Uterus (tissue), 4 donors: ENCODE measurements around the gene GRAPL. TPM values are rescaled to one million over a fixed set of nuclear protein-coding genes. Genes with fewer than 3 reads are reported as not detected.
"Not testable (repeated sequence)": the region's sequence is repeated elsewhere in the genome, so short reads cannot be mapped to it uniquely, and the experiment has no call there.

ENCODE experiments used
- DNase-seq, 2 donors: peaks; one replicate each; pipeline ENCODE4 v3.0.0-alpha.2; 2019 to 2020
- H3K27ac ChIP-seq, 2 donors: fragments of 200-600 bp; sonication (generic); 1 replicate in 1 of 2; 2 replicates in 1 of 2; pipeline ENCODE4 v1.5.1; 2016 to 2018
- H3K27me3 ChIP-seq, 2 donors: fragments of 200-600 bp; sonication (generic); one replicate each; pipeline ENCODE4 v1.5.1; 2018 to 2019; ENCODE audit warnings: control low read depth in 1 of 2
- H3K36me3 ChIP-seq, 2 donors: fragments of 200-600 bp; sonication (generic); one replicate each; pipeline ENCODE4 v1.5.1; 2019; ENCODE audit warnings: control low read depth in 1 of 2
- H3K4me1 ChIP-seq, 2 donors: fragments of 200-600 bp; sonication (generic); one replicate each; pipeline ENCODE4 v1.5.1; 2018 to 2019; ENCODE audit warnings: control low read depth in 1 of 2
- H3K4me3 ChIP-seq, 2 donors: fragments of 200-600 bp; sonication (generic); 1 replicate in 1 of 2; 2 replicates in 1 of 2; pipeline ENCODE4 v1.5.1; 2018 to 2019; ENCODE audit warnings: mild to moderate bottlenecking in 1 of 2
- H3K9me3 ChIP-seq, 2 donors: fragments of 200-600 bp; sonication (generic); one replicate each; pipeline ENCODE4 v1.5.1; 2019; ENCODE audit warnings: control low read depth in 1 of 2
- intact Hi-C: fragments of 100-400 bp; cut with DNase I; formaldehyde crosslinking; loops from one replicate; pipeline ENCODE4 v1.15.1; 2023; ENCODE audit warnings: low total_unique reads
- total RNA-seq, 4 donors: library from RNA; depleted of rRNA in 3 of 4; stranded (reverse); fragments of >200 nt in 3 of 4; gene quantifications; one replicate each; pipeline versions ENCODE4 v1.1.0 to v1.2.4, GENCODE V29; 2014 to 2023
- donor health status: DM: yes; HTN: yes; CAD: no.

The GRAPL gene
- total RNA-seq, 4 donors from 2014 or later, result 8.5 to 9.5 TPM; not detected in 2

DNA sequence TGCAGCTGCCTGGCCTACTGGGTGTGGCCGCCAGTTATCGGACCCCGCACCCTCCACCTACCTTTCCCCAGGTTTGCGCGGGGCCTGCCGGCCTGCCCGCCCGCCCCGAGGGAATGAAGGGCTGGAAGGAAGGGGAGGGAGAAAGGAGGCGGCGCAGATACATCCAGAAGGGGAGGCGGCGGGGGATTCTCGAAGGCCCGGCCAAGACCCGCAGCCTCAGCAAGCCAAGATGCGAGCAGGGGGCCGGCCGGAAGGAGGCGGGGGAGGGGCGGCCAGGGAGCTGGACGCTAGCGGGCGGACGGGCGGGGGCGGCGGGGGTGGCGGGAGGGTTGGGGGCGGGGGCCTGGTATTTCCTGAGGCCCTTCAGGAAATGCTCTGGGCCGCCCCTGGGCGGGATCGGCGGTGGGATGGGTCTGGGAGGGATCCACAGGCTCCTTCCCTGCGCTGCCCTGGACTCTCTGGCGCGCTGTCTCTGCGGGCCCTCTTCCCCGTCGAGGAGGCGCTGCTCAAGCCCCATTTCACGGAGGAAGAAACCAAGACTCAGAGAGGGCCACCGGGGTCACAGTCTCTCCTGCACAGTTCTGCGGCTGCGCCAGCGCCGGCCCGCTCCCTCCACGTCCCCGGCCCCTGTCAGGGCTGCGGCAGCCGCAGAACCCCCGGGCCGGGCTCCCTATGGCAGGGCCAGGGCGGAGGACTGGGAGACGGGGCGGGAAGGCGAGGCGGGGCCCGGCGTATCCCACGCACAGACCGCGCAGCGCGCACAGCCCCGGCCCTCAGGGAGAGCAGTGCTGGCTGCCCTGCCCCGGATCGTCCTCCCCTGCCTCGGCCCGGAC is 35.2 kb downstream of the GRAPL start:
- intact Hi-C loops, DNase-seq: not testable (repeated sequence)

DNA sequence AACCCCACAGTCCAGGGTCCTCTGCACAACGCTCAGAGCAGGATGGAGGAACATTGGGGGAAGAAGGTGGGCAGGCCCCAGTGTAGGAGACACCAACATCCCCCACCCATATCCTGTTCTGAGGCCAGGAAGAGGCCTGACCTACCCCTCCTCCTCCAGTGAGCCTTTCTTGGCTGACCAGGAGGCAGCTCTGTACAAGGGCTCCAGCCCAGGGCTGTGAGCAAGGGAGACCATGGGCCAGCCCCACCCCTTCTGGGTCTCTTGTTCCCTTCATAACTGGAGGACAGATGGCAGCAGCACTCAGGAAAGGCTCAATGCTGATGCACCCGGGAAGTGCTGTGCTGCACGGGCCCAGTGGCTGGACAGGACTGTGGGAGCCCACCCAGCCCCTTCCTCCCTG is 47.0 kb downstream of the GRAPL start:
- DNase-seq, H3K4me3 ChIP-seq, H3K9me3 ChIP-seq, intact Hi-C loops, H3K27me3 ChIP-seq, H3K27ac ChIP-seq, H3K36me3 ChIP-seq, H3K4me1 ChIP-seq: not testable (repeated sequence)

More for the DNA sequence above, 35.2 kb downstream of the GRAPL start:
- H3K4me1 ChIP-seq, H3K27me3 ChIP-seq, H3K36me3 ChIP-seq, H3K27ac ChIP-seq, H3K9me3 ChIP-seq, H3K4me3 ChIP-seq: not testable (repeated sequence)

DNA sequence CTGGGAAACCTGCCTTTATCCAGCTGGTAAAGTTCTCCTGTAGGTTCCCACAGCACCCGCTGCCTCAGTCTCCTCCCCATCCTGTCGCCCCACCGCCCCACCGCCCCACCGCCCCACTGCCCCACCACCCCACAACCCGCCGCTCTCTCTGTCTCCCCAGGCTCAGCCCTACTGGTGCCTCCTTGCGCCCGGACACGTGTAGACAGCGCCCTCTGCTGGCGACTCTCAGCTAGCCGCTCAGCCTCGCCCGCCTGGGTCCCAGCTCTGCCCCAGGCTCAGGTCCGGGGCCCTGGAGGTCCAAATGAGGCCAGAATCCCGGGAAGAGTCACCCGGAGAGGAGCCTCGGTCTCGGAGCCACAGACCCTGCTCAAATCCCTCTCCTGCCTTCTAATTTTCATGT is 48.0 kb downstream of the GRAPL start:
- H3K36me3 ChIP-seq, H3K27ac ChIP-seq, H3K9me3 ChIP-seq, H3K4me3 ChIP-seq, DNase-seq, intact Hi-C loops, H3K4me1 ChIP-seq, H3K27me3 ChIP-seq: not testable (repeated sequence)

DNA sequence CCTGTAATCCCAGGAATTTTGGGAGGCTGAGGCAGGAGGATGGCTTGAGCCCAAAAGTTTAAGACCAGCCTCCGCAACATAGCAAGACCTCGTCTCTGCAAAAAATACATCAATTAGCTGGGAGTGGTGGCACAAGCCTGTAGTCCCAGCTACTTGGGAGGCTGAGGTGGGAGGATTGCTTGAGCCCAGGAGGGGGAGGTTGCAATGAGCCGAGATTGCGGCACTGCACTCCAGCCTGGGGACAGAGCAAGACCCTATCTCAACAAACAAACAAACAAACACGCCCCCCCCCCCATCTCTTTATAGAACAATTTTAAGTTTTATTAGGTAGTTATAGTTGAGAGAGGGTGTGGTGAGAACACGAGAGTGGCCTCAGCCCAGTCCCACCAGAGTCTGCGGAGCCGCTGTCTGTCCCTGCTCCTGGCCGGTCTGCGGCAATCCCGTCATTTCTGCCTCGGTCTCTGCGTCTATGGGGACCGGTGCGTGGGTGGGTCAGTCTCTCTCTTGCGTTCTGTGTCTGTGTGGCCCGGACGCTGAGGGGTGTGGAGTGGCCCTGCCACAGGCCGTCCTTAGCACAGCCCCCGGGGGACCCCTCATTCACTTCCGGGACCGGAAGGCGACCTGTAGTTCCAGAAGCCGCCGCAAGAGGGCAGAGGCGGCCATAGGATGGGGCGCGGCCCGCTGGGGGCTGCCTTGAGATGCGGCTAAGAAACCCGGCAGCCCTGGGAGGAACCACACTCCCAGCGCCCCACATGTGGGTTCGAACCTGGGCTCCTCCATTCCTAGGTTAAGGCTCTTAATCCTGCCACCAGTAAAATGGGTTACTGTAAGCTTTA is 53.9 kb downstream of the GRAPL start:
- intact Hi-C loops, H3K27me3 ChIP-seq, H3K4me1 ChIP-seq, H3K4me3 ChIP-seq, DNase-seq, H3K27ac ChIP-seq, H3K36me3 ChIP-seq, H3K9me3 ChIP-seq: not testable (repeated sequence)

DNA sequence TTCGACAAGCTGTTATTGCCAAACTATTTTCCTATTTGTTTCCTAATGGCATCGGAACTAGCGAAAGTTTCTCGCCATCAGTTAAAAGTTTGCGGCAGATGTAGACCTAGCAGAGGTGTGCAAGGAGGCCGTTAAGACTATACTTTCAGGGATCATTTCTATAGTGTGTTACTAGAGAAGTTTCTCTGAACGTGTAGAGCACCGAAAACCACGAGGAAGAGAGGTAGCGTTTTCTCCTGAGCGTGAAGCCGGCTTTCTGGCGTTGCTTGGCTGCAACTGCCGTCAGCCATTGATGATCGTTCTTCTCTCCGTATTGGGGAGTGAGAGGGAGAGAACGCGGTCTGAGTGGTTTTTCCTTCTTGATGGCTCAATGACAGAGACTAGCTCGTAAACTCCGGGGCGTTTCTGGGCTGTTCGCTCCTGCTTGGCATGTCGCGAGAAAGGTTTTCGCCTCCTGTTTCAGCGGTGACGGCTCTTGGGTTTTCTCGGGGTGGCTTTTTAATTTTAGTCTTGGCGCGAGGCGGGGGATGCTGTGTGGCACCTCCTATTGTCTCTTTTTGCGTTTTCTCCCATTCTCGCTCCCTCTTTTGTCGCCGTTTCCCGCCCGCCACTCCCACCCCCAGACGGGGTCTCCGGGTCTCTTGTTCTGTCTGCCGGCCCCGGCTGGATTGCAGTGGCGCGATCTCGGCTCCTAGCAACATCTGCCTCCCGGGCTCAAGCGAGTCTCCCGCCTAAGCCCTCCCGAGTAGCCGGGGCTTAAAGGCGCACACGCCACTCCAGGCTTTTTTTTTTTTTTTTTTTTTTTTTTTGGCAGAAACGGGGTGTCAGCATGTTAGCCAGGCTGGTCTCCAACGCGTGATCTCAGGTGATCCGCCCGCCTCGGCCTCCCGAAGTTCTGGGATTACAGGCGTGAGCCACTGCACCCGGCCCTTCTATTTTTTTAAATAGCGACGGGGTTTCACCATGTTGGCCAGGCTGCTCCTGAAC is 60.8 kb downstream of the GRAPL start:
- H3K36me3 ChIP-seq, H3K27me3 ChIP-seq, H3K4me3 ChIP-seq, DNase-seq, H3K9me3 ChIP-seq, H3K4me1 ChIP-seq, intact Hi-C loops, H3K27ac ChIP-seq: not testable (repeated sequence)

DNA sequence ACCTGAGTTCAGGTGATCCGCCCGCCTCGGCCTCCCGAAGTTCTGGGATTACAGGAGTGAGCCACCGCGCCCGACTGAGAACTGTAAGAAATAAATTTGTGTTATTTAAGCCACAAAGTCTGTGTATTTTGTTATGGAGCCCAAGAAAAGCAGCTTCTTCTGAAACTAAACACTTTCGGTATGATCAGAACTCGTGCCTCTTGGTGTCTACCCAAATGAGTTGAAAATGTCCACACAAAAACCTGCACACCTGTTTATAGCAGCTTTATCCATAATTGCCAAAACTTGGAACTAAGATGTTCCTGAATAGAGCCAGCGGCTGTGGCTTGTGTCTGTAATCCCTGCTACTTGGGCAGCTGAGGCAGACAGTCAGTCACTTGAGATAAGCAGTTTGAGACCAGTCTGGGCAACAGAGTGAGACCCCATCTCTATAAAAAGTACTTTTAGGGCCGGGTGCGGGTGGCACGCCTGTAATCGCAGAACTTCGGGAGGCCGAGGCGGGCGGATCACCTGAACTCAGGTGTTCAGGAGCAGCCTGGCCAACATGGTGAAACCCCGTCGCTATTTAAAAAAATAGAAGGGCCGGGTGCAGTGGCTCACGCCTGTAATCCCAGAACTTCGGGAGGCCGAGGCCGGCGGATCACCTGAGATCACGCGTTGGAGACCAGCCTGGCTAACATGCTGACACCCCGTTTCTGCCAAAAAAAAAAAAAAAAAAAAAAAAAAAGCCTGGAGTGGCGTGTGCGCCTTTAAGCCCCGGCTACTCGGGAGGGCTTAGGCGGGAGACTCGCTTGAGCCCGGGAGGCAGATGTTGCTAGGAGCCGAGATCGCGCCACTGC is 61.7 kb downstream of the GRAPL start:
- H3K27me3 ChIP-seq, DNase-seq, H3K4me1 ChIP-seq, H3K4me3 ChIP-seq, H3K9me3 ChIP-seq, H3K36me3 ChIP-seq, H3K27ac ChIP-seq, intact Hi-C loops: not testable (repeated sequence)

DNA sequence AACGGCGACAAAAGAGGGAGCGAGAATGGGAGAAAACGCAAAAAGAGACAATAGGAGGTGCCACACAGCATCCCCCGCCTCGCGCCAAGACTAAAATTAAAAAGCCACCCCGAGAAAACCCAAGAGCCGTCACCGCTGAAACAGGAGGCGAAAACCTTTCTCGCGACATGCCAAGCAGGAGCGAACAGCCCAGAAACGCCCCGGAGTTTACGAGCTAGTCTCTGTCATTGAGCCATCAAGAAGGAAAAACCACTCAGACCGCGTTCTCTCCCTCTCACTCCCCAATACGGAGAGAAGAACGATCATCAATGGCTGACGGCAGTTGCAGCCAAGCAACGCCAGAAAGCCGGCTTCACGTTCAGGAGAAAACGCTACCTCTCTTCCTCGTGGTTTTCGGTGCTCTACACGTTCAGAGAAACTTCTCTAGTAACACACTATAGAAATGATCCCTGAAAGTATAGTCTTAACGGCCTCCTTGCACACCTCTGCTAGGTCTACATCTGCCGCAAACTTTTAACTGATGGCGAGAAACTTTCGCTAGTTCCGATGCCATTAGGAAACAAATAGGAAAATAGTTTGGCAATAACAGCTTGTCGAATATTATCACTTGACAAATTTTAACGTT is 62.5 kb downstream of the GRAPL start:
- H3K9me3 ChIP-seq, DNase-seq, H3K36me3 ChIP-seq, H3K27me3 ChIP-seq, H3K4me3 ChIP-seq, H3K27ac ChIP-seq, intact Hi-C loops, H3K4me1 ChIP-seq: not testable (repeated sequence)

DNA sequence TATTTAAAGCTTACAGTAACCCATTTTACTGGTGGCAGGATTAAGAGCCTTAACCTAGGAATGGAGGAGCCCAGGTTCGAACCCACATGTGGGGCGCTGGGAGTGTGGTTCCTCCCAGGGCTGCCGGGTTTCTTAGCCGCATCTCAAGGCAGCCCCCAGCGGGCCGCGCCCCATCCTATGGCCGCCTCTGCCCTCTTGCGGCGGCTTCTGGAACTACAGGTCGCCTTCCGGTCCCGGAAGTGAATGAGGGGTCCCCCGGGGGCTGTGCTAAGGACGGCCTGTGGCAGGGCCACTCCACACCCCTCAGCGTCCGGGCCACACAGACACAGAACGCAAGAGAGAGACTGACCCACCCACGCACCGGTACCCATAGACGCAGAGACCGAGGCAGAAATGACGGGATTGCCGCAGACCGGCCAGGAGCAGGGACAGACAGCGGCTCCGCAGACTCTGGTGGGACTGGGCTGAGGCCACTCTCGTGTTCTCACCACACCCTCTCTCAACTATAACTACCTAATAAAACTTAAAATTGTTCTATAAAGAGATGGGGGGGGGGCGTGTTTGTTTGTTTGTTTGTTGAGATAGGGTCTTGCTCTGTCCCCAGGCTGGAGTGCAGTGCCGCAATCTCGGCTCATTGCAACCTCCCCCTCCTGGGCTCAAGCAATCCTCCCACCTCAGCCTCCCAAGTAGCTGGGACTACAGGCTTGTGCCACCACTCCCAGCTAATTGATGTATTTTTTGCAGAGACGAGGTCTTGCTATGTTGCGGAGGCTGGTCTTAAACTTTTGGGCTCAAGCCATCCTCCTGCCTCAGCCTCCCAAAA is 69.2 kb downstream of the GRAPL start:
- H3K36me3 ChIP-seq, H3K9me3 ChIP-seq, H3K27me3 ChIP-seq, intact Hi-C loops, H3K4me1 ChIP-seq: not testable (repeated sequence)
- peak overlapping the region in 1 of 2 donors; percentile 71 for H3K27ac ChIP-seq
- peak in 1 of 2 donors; percentile 16 for DNase-seq
- peak overlapping the region in 1 of 2 donors; percentile 35 for H3K4me3 ChIP-seq

DNA sequence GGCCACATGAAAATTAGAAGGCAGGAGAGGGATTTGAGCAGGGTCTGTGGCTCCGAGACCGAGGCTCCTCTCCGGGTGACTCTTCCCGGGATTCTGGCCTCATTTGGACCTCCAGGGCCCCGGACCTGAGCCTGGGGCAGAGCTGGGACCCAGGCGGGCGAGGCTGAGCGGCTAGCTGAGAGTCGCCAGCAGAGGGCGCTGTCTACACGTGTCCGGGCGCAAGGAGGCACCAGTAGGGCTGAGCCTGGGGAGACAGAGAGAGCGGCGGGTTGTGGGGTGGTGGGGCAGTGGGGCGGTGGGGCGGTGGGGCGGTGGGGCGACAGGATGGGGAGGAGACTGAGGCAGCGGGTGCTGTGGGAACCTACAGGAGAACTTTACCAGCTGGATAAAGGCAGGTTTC is 75.1 kb downstream of the GRAPL start:
- H3K36me3 ChIP-seq, H3K27ac ChIP-seq, H3K4me1 ChIP-seq, H3K9me3 ChIP-seq, H3K27me3 ChIP-seq, DNase-seq, intact Hi-C loops, H3K4me3 ChIP-seq: not testable (repeated sequence)

DNA sequence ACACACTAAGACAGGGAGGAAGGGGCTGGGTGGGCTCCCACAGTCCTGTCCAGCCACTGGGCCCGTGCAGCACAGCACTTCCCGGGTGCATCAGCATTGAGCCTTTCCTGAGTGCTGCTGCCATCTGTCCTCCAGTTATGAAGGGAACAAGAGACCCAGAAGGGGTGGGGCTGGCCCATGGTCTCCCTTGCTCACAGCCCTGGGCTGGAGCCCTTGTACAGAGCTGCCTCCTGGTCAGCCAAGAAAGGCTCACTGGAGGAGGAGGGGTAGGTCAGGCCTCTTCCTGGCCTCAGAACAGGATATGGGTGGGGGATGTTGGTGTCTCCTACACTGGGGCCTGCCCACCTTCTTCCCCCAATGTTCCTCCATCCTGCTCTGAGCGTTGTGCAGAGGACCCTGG is 76.0 kb downstream of the GRAPL start:
- H3K4me1 ChIP-seq, DNase-seq, intact Hi-C loops, H3K4me3 ChIP-seq, H3K36me3 ChIP-seq, H3K9me3 ChIP-seq, H3K27ac ChIP-seq, H3K27me3 ChIP-seq: not testable (repeated sequence)
